ENCODE data around the gene FITM1. TPM values are rescaled to one million over a fixed set of nuclear protein-coding genes. Genes with fewer than 3 reads are reported as not detected.

The FITM1 gene
- polyA plus RNA-seq, 1 donor (not counting 4 experiments of a cell fraction or from before 2014, with no cell fraction given): not detected

GRCh38 chr14:24122416-24122815 is 8.0 kb upstream of the FITM1 start:
- no peaks in the 10 kb centered on the region for H3K4me1 ChIP-seq (ENCODE audit: control insufficient read depth, extremely low read depth, insufficient read depth, low read length)
- no peak overlapping the region for H3K9ac ChIP-seq (ENCODE audit: control insufficient read depth, extremely low read depth, insufficient read depth, low read length)
- no peak for TF ChIP-seq EZH2 (IDR thresholded peaks at IDR 0.05; ENCODE audit: low read length)
- no peak for TF ChIP-seq CTCF (optimal IDR thresholded peaks at IDR 0.05 in 1 of 3, IDR thresholded peaks at IDR 0.05 in 1 of 3, conservative IDR thresholded peaks at IDR 0.05 in 1 of 3; ENCODE audit: extremely low read depth in 1 of 3, insufficient read depth in 2 of 3, low read length in 3 of 3)
- no peak overlapping the region for H3K27ac ChIP-seq (ENCODE audit: control insufficient read depth, insufficient read depth, low read length)
- no peak overlapping the region for H3K4me2 ChIP-seq (ENCODE audit: control insufficient read depth, extremely low read depth, insufficient read depth, low read depth, low read length)
- no peaks in the 10 kb centered on the region for H4K20me1 ChIP-seq (ENCODE audit: control insufficient read depth, extremely low read depth, insufficient read depth, low read length)
- no peak for DNase-seq (ENCODE audit: low read depth, low spot score)
- FAIRE-seq: no peak
- H3K9me3 ChIP-seq (ENCODE audit: control insufficient read depth, low read depth, low read length): no peaks in the 10 kb centered on the region
- no peak overlapping the region for H2AFZ ChIP-seq (ENCODE audit: control insufficient read depth, low read length)
- H3K4me3 ChIP-seq (ENCODE audit: control insufficient read depth in 2 of 3, extremely low read depth in 1 of 3, insufficient read depth in 2 of 3, low read depth in 1 of 3, low read length in 3 of 3): no peak overlapping the region
- peaks cover 24 to 33% of the 10 kb centered on the region in 2 experiments for H3K36me3 ChIP-seq (ENCODE audit: control insufficient read depth in 2 of 2, extremely low read depth in 1 of 2, insufficient read depth in 2 of 2, low read length in 2 of 2)
- dilution Hi-C loops (cut with MboI; ENCODE audit: extremely low pct_ligation_motif_present, low sequenced_read_pairs): no loop called here
- H3K27me3 ChIP-seq (ENCODE audit: control insufficient read depth, extremely low read depth, insufficient read depth, low read length): no peaks in the 10 kb centered on the region
- no peaks in the 10 kb centered on the region for H3K9me1 ChIP-seq (ENCODE audit: control insufficient read depth, extremely low read depth, insufficient read depth, low read length)
- no peaks in the 10 kb centered on the region for H3K79me2 ChIP-seq (ENCODE audit: control insufficient read depth, insufficient read depth, low read length)

DNA sequence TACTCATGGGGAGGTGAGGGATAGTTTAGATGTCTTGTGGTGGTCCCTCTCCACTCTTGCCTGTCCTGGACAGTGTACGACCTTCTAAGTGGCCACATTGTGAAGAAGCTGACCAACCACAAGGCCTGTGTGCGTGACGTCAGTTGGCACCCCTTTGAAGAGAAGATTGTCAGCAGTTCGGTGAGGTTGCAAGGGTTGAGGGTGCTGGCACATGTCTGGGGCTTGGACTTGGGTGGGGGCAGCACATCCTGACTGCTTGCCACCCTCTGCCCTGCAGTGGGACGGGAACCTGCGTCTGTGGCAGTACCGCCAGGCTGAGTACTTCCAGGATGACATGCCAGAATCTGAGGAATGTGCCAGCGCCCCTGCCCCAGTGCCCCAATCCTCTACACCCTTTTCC is 7.6 kb upstream of the FITM1 start:
- Histone ChIP-seq H3K27me3 (ENCODE audit: control insufficient read depth, extremely low read depth, insufficient read depth, low read length) (no peaks in the 10 kb centered on the region), H3K9me1 (ENCODE audit: control insufficient read depth, extremely low read depth, insufficient read depth, low read length) (no peaks in the 10 kb centered on the region), H3K4me3 (ENCODE audit: control insufficient read depth in 2 of 3, extremely low read depth in 1 of 3, insufficient read depth in 2 of 3, low read depth in 1 of 3, low read length in 3 of 3) (no peak overlapping the region), H4K20me1 (ENCODE audit: control insufficient read depth, extremely low read depth, insufficient read depth, low read length) (no peaks in the 10 kb centered on the region), H2AFZ (ENCODE audit: control insufficient read depth, low read length) (no peak overlapping the region), H3K9ac (ENCODE audit: control insufficient read depth, extremely low read depth, insufficient read depth, low read length) (no peak overlapping the region), H3K27ac (ENCODE audit: control insufficient read depth, insufficient read depth, low read length) (no peak overlapping the region), H3K4me2 (ENCODE audit: control insufficient read depth, extremely low read depth, insufficient read depth, low read depth, low read length) (no peak overlapping the region), H3K36me3 (ENCODE audit: control insufficient read depth in 2 of 2, extremely low read depth in 1 of 2, insufficient read depth in 2 of 2, low read length in 2 of 2) (peaks cover 24 to 30% of the 10 kb centered on the region in 2 experiments), H3K9me3 (ENCODE audit: control insufficient read depth, low read depth, low read length) (no peaks in the 10 kb centered on the region), H3K79me2 (ENCODE audit: control insufficient read depth, insufficient read depth, low read length) (no peaks in the 10 kb centered on the region), H3K4me1 (ENCODE audit: control insufficient read depth, extremely low read depth, insufficient read depth, low read length) (no peaks in the 10 kb centered on the region)
- FAIRE-seq (no peak), DNase-seq (ENCODE audit: low read depth, low spot score) (no peak)
- dilution Hi-C loops (cut with MboI; ENCODE audit: extremely low pct_ligation_motif_present, low sequenced_read_pairs): no loop called here
- no peak for TF ChIP-seq CTCF (optimal IDR thresholded peaks at IDR 0.05 in 1 of 3, IDR thresholded peaks at IDR 0.05 in 1 of 3, conservative IDR thresholded peaks at IDR 0.05 in 1 of 3; ENCODE audit: extremely low read depth in 1 of 3, insufficient read depth in 2 of 3, low read length in 3 of 3)
- TF ChIP-seq EZH2 (IDR thresholded peaks at IDR 0.05; ENCODE audit: low read length): no peak
